Lower lobe of right lung (tissue), 2 donors: ENCODE data around the gene ZFP14. TPM values are rescaled to one million over a fixed set of nuclear protein-coding genes. Genes with fewer than 3 reads are reported as not detected.

Experiments
- ATAC-seq, 2 donors: fragments of 200-7000 bp; cut with Tn5 transposase; one replicate each; pipeline ENCODE4 v1.9.1; 2020 to 2022; ENCODE audit warnings: mild to moderate bottlenecking in 2 of 2, moderate library complexity in 2 of 2
- DNase-seq: peaks from one replicate; pipeline ENCODE4 v3.0.0-alpha.2; 2020
- H3K27ac ChIP-seq: fragments of 200-600 bp; one replicate; pipeline ENCODE4 v1.8.0; 2022
- H3K27me3 ChIP-seq: fragments of 200-600 bp; one replicate; pipeline ENCODE4 v1.8.0; 2022; ENCODE audit warnings: low read depth
- H3K36me3 ChIP-seq: fragments of 200-600 bp; one replicate; pipeline ENCODE4 v1.8.0; 2022; ENCODE audit warnings: mild to moderate bottlenecking
- H3K4me1 ChIP-seq: fragments of 200-600 bp; one replicate; pipeline ENCODE4 v1.8.0; 2022
- H3K4me3 ChIP-seq: fragments of 200-600 bp; one replicate; pipeline ENCODE4 v1.8.0; 2022; ENCODE audit warnings: mild to moderate bottlenecking
- H3K9me3 ChIP-seq: fragments of 200-600 bp; one replicate; pipeline ENCODE4 v1.8.0; 2022
- intact Hi-C: fragments of 100-400 bp; cut with DNase I; formaldehyde crosslinking; loops from one replicate; pipeline ENCODE4 v1.11.0; 2022
- total RNA-seq: library from RNA; stranded (reverse); fragmentation: NEBNext Ultra II Directional; extraction: Animal tissue kit (Norgen Biotek cat#: 25700); gene quantifications from one replicate; pipeline ENCODE4 v1.2.1, GENCODE V29; 2021
- TF ChIP-seq, protein P1 (sequence below): fragments of 200-600 bp; IDR thresholded peaks from one replicate; pipeline ENCODE4 v1.8.0; 2022; ENCODE audit warnings: antibody characterized with exemption, mild to moderate bottlenecking
- donor health status: DM: no; HTN: yes; CAD: no; lungs with severe emphysema.

ZFP14 gene
- total RNA-seq, 1 donor from 2014 or later = 7.7 TPM

DNA sequence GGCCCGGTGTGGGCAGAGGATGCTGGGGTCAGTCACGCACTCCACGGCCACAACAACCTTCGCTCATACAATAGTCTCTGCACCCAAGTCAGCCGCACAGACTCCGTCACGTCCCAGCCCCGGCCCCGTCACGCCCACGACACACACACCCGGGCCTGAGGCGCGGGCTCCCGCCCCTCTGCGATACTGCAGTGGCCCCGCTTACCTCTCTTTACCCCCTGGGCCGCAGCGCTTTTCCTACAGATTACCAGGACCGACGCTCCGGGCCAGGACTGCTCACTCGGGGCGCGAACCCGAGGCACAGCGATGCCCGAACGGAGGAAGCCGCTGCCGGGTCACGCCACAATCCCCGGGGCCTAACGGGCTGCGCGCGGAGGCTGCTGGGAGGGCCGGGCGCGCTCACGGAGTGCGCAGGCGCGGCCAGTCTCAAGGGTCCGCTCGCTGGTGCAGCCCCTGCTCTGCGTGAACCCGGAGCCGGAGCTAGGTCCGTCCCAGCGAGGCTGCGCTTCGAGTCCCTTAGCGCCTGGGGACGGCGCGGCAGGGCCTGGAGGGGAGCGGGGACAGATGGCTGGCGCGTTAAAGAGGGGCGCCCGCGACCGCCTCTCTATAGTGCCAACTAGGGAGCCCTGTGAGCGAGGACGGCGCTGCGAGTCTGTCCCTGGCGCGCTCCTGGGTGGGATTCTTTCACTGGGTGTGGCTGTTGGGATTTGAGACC is 39.4 kb upstream of the ZFP14 start, which contains the start of gene ZFP82:
ZFP82 (minus strand) TSS at position 358 of the 715 bp plus-strand sequence. CDS start 8,855 bp downstream, outside the sequence.
- peak within 1 kb of the TSS; percentile 73 for H3K4me3 ChIP-seq
- H3K27ac ChIP-seq = peak within 1 kb of the TSS; percentile 92
- DNase-seq = peak; percentile 83
- H3K36me3 ChIP-seq = no peaks in the 10 kb centered on the region
- peaks cover 15% of the 10 kb centered on the region for H3K9me3 ChIP-seq
- H3K27me3 ChIP-seq = peaks cover 17% of the 10 kb centered on the region
- peak; percentile 98 to 99 for ATAC-seq
- peaks cover 12% of the 10 kb centered on the region for H3K4me1 ChIP-seq
- TF ChIP-seq, protein P1, sequence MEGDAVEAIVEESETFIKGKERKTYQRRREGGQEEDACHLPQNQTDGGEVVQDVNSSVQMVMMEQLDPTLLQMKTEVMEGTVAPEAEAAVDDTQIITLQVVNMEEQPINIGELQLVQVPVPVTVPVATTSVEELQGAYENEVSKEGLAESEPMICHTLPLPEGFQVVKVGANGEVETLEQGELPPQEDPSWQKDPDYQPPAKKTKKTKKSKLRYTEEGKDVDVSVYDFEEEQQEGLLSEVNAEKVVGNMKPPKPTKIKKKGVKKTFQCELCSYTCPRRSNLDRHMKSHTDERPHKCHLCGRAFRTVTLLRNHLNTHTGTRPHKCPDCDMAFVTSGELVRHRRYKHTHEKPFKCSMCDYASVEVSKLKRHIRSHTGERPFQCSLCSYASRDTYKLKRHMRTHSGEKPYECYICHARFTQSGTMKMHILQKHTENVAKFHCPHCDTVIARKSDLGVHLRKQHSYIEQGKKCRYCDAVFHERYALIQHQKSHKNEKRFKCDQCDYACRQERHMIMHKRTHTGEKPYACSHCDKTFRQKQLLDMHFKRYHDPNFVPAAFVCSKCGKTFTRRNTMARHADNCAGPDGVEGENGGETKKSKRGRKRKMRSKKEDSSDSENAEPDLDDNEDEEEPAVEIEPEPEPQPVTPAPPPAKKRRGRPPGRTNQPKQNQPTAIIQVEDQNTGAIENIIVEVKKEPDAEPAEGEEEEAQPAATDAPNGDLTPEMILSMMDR = no peak
- intact Hi-C loops = no loop called here

- Histone ChIP-seq H3K27ac (peak overlapping the region; percentile 92), H3K4me1 (peaks cover 12% of the 10 kb centered on the region), H3K27me3 (peaks cover 14% of the 10 kb centered on the region), H3K9me3 (peaks cover 15% of the 10 kb centered on the region), H3K36me3 (no peaks in the 10 kb centered on the region), H3K4me3 (peak overlapping the region; percentile 73)
- DNase-seq (no peak), ATAC-seq (no peak)
- intact Hi-C loops = no loop called here
- TF ChIP-seq, protein P1 = no peak
Observed at GRCh38 chr19:36417752-36418286, 38.8 kb upstream of the ZFP14 start.

DNA sequence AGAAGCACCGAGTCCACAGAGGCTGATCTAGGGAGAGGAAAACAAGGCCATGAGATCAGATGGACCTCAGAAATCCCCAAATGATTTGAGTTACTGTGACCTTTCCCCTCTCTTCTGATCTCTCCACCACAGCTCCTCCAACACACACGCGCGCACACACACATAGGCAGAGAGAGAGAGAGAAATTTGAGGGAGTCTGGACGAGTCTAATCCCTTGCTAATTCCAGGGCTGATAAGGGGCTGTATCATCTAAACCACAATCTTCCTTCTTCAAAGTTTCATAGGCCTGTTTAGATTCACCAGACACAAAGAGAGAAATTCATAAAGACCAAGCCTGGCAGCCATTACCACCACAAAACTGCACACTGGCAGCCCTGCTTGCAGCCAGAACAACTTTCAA is 30.8 kb upstream of the ZFP14 start:
- H3K9me3 ChIP-seq = peaks cover 33% of the 10 kb centered on the region

GRCh38 chr19:36408101-36408500 is 29.1 kb upstream of the ZFP14 start:
- Histone ChIP-seq H3K27ac (no peak overlapping the region), H3K9me3 (peaks cover 27% of the 10 kb centered on the region), H3K4me1 (no peaks in the 10 kb centered on the region), H3K36me3 (peaks cover 52% of the 10 kb centered on the region), H3K27me3 (no peaks in the 10 kb centered on the region), H3K4me3 (no peak overlapping the region)
- ATAC-seq = no peak
- TF ChIP-seq, protein P1 = no peak
- DNase-seq = no peak
- intact Hi-C loops = no loop called here

More for the DNA sequence above, 30.8 kb upstream of the ZFP14 start:
- intact Hi-C loops = no loop called here
- no peak for DNase-seq
- peaks cover 38% of the 10 kb centered on the region for H3K36me3 ChIP-seq
- TF ChIP-seq, protein P1 = no peak
- no peaks in the 10 kb centered on the region for H3K4me1 ChIP-seq
- no peak overlapping the region for H3K4me3 ChIP-seq
- no peaks in the 10 kb centered on the region for H3K27me3 ChIP-seq
- no peak for ATAC-seq
- H3K27ac ChIP-seq = no peak overlapping the region

GRCh38 chr19:36404498-36404897 is 25.5 kb upstream of the ZFP14 start:
- no peaks in the 10 kb centered on the region for H3K4me1 ChIP-seq
- peaks cover 30% of the 10 kb centered on the region for H3K9me3 ChIP-seq
- no peak for ATAC-seq
- H3K27me3 ChIP-seq = no peaks in the 10 kb centered on the region
- peaks cover 70% of the 10 kb centered on the region for H3K36me3 ChIP-seq
- no peak for DNase-seq
- TF ChIP-seq, protein P1 = no peak
- intact Hi-C loops = no loop called here
- H3K4me3 ChIP-seq = no peak overlapping the region
- no peak overlapping the region for H3K27ac ChIP-seq
